K562 (cell line): ENCODE data around the gene HHEX. TPM values are rescaled to one million over a fixed set of nuclear protein-coding genes. Genes with fewer than 3 reads are reported as not detected.

ENCODE experiments used
- ATAC-seq: fragments of 200-7000 bp; cut with Tn5 transposase; 3 replicates; pipeline ENCODE4 v1.9.1; 2020; ENCODE audit warnings: moderate library complexity
- BruUV-seq: library from RNA; stranded (reverse); fragments of 400-500 nt; replicated peaks from 2 replicates; lab custom pipeline; 2021; lab: Mats Ljungman, UMichigan
- CTCF ChIA-PET: fragments of 300-600 bp; formaldehyde crosslinking; extraction: SDS; loops from one replicate; lab custom pipeline; 2021; ENCODE audit warnings: low intra/inter-chr PET ratio; lab: Yijun Ruan, JAX
- POLR2A ChIA-PET: fragments of 300-600, 350-650 bp; sonication (Branson Sonifier 250); formaldehyde crosslinking; extraction: SDS; loops from one replicate; lab custom pipeline; 2021; ENCODE audit warnings: antibody characterized with exemption, inconsistent platforms; lab: Yijun Ruan, JAX
- DNase-seq, 4 experiments: peaks; one replicate each; pipeline versions ENCODE4 v3.0.0 to v3.0.0-alpha.2; 2011 to 2018; ENCODE audit warnings: low spot score in 3 of 4, mixed read lengths in 3 of 4; ENCODE audit errors: extremely low read depth in 1 of 4
- FAIRE-seq: peaks from 2 replicates; lab custom pipeline; 2011; peaks lifted over from hg19 to GRCh38; lab: Jason Lieb, UNC
- H2AFZ ChIP-seq: 2 replicates; pipeline ENCODE4 v1.6.0; 2011; ENCODE audit warnings: low read depth, low read length, control low read depth, inconsistent platforms
- H3K27ac ChIP-seq: fragments of 200-600 bp; 3 replicates; pipeline ENCODE4 v1.8.0; 2011; ENCODE audit warnings: low read depth, mild to moderate bottlenecking, control low read depth, inconsistent platforms, low read length, moderate library complexity, mixed read lengths; ENCODE audit errors: extremely low read depth
- H3K27me3 ChIP-seq, 2 experiments: fragments of 300-600 bp in 1 of 2; 2 replicates in 1 of 2; 3 replicates in 1 of 2; pipeline versions ENCODE4 v1.6.0 to v1.8.0; 2011; ENCODE audit warnings: inconsistent platforms in 2 of 2, low read length in 2 of 2, mild to moderate bottlenecking in 1 of 2, mixed read lengths in 1 of 2, moderate library complexity in 1 of 2; ENCODE audit not compliant: control insufficient read depth in 2 of 2, insufficient read depth in 2 of 2
- H3K36me3 ChIP-seq: fragments of 300-600 bp; 3 replicates; pipeline ENCODE4 v1.8.0; 2011; ENCODE audit warnings: mild to moderate bottlenecking, low read length, inconsistent platforms; ENCODE audit not compliant: control insufficient read depth, insufficient read depth
- H3K4me1 ChIP-seq, 2 experiments: fragments of 200-600 bp in 1 of 2; replicated peaks in 1 of 2; 2 replicates in 1 of 2; 3 replicates in 1 of 2; pipeline versions ENCODE4 v1.5.1 to v1.8.0; 2011; ENCODE audit warnings: inconsistent platforms in 2 of 2, low read length in 2 of 2, mild to moderate bottlenecking in 1 of 2, mixed read lengths in 1 of 2, moderate library complexity in 1 of 2; ENCODE audit not compliant: control insufficient read depth in 2 of 2, insufficient read depth in 2 of 2
- H3K4me2 ChIP-seq: 2 replicates; pipeline ENCODE4 v1.6.1; 2011; ENCODE audit warnings: low read length, control low read depth, inconsistent platforms, mixed read lengths; ENCODE audit not compliant: insufficient read depth
- H3K4me3 ChIP-seq: fragments of 200-600 bp; sonication (generic), shearing (Covaris generic); 2 replicates; pipeline ENCODE4 v1.5.1; 2016; ENCODE audit warnings: control low read depth, inconsistent platforms
- H3K79me2 ChIP-seq: fragments of 200-600 bp; 3 replicates; pipeline ENCODE4 v1.8.0; 2011; ENCODE audit warnings: low read length, inconsistent platforms; ENCODE audit not compliant: control insufficient read depth, insufficient read depth
- H3K9ac ChIP-seq, 2 experiments: 2 replicates each; pipeline versions ENCODE4 v1.6.0 to v1.6.1; 2011; ENCODE audit warnings: low read depth in 2 of 2, low read length in 2 of 2, control low read depth in 1 of 2, inconsistent platforms in 1 of 2, mild to moderate bottlenecking in 1 of 2, mixed read lengths in 1 of 2; ENCODE audit not compliant: insufficient read depth in 1 of 2
- H3K9me1 ChIP-seq: one replicate; pipeline ENCODE4 v1.6.0; 2011; ENCODE audit warnings: inconsistent platforms, mild to moderate bottlenecking, low read length, moderate library complexity; ENCODE audit not compliant: control insufficient read depth, insufficient read depth
- H3K9me3 ChIP-seq: replicated peaks from 2 replicates; pipeline ENCODE4 v1.5.1; 2011; ENCODE audit warnings: low read depth, low read length, inconsistent platforms; ENCODE audit not compliant: control insufficient read depth, insufficient read depth
- H4K20me1 ChIP-seq: replicated peaks from 2 replicates; pipeline ENCODE4 v1.6.1; 2011; ENCODE audit warnings: low read length, inconsistent platforms, mixed read lengths; ENCODE audit not compliant: control insufficient read depth, insufficient read depth
- CBFA2T2 ChIP-seq: fragments of 450-650 bp; conservative IDR thresholded peaks from 2 replicates; pipeline ENCODE4 v1.6.1; 2017; ENCODE audit warnings: mild to moderate bottlenecking
- CCNT2 ChIP-seq: IDR thresholded peaks from 2 replicates; pipeline ENCODE4 v1.6.1; 2011; ENCODE audit warnings: borderline replicate concordance, low read depth, mild to moderate bottlenecking, moderate library complexity, mixed read lengths, low read length; ENCODE audit not compliant: insufficient read length; ENCODE audit errors: extremely low read depth
- COPS2 ChIP-seq: fragments of 450-650 bp; conservative IDR thresholded peaks from 2 replicates; pipeline ENCODE4 v1.6.1; 2016; ENCODE audit warnings: mild to moderate bottlenecking, moderate library complexity
- CTBP1 ChIP-seq: fragments of 450-650 bp; IDR thresholded peaks from 2 replicates; pipeline ENCODE4 v1.6.1; 2016; ENCODE audit warnings: borderline replicate concordance
- HMBOX1 ChIP-seq: sonication (generic); IDR thresholded peaks from 2 replicates; pipeline ENCODE4 v1.6.1; 2016
- LEF1 ChIP-seq: fragments of 450-650 bp; IDR thresholded peaks from 2 replicates; pipeline ENCODE4 v1.6.1; 2016; ENCODE audit warnings: mild to moderate bottlenecking
- PPARD ChIP-seq: fragments of 250-450 bp; sonication (Bioruptor Pico); IDR thresholded peaks from 2 replicates; pipeline ENCODE4 v1.8.0; 2022; ENCODE audit warnings: inconsistent platforms, mild to moderate bottlenecking, moderate library complexity
- RB1 ChIP-seq: fragments of 450-650 bp; IDR thresholded peaks from 2 replicates; pipeline ENCODE4 v1.6.1; 2017; ENCODE audit warnings: low read depth, mild to moderate bottlenecking
- RBM25 ChIP-seq: fragments of 200-400 bp; formaldehyde crosslinking; IDR thresholded peaks from 2 replicates; pipeline ENCODE4 v1.6.1; 2018; ENCODE audit warnings: low read length, low read depth, moderate library complexity; ENCODE audit not compliant: severe bottlenecking
- SRSF7 ChIP-seq: fragments of 200-400 bp; formaldehyde crosslinking; optimal IDR thresholded peaks from 2 replicates; pipeline ENCODE3; 2017; ENCODE audit warnings: mild to moderate bottlenecking, low read depth, low read length
- TAF15 ChIP-seq: fragments of 200-400 bp; formaldehyde crosslinking; IDR thresholded peaks from 2 replicates; pipeline ENCODE4 v1.6.1; 2017; ENCODE audit warnings: mild to moderate bottlenecking, low read depth, low read length, moderate library complexity
- ZNF717 ChIP-seq: fragments of 250-450 bp; sonication (Bioruptor Pico); IDR thresholded peaks from 2 replicates; pipeline ENCODE4 v1.5.0; 2021
- WGBS: fragments of 100-300 bp; shearing (Covaris generic); methylation state at CpG from one replicate; pipeline ENCODE4 v1.1.6; 2016; ENCODE audit warnings: low coverage, mixed read lengths; ENCODE audit not compliant: insufficient coverage; ENCODE audit errors: missing lambda C conversion rate; 5-methylcytosine and 5-hydroxymethylcytosine counted together
- in situ Hi-C: fragments of 300-500 bp; cut with MboI; formaldehyde crosslinking; loops from 4 replicates; pipeline ENCODE4 v1.15.0; 2018; ENCODE audit warnings: inconsistent platforms, mixed read lengths
- intact Hi-C: fragments of 100-400 bp; cut with micrococcal nuclease; formaldehyde crosslinking; loops from 2 replicates; pipeline ENCODE4 v1.14.2; 2022
- polyA plus RNA-seq, 8 experiments: library from polyadenylated mRNA; depleted of rRNA in 4 of 8; stranded (reverse) in 5 of 8; unstranded in 3 of 8; fragments of >200 nt; fragmentation: Nextera tagmentation in 2 of 8; fragmentation: Illumina TruSeq in 1 of 8; extraction: Ambion mirVana in 2 of 8; extraction: Trizol in 1 of 8; gene quantifications; 2 replicates each; pipeline versions ENCODE4 v1.2.1 to v1.2.3, GENCODE V29; 2011 to 2014; ENCODE audit warnings: inconsistent platforms in 1 of 8, missing spikeins in 1 of 8
- total RNA-seq, 7 experiments: library from RNA; depleted of rRNA in 6 of 7; stranded (reverse); fragments of >200 nt in 6 of 7; fragmentation: Illumina TruSeq in 2 of 7; extraction: Trizol in 2 of 7; gene quantifications; 2 replicates each; pipeline versions ENCODE4 v1.2.1 to v1.2.3, GENCODE V29; 2011 to 2021; ENCODE audit warnings: low replicate concordance in 1 of 7
- TF ChIP-seq, protein P1 (sequence below): fragments of 450-650 bp; formaldehyde crosslinking; IDR thresholded peaks from 2 replicates; pipeline ENCODE4 v1.4.0; 2020; ENCODE audit warnings: mild to moderate bottlenecking, moderate library complexity
- TF ChIP-seq, protein P2 (sequence below): fragments of 200-400 bp; formaldehyde crosslinking; IDR thresholded peaks from 2 replicates; pipeline ENCODE4 v1.6.1; 2017; ENCODE audit warnings: mild to moderate bottlenecking, low read depth, low read length, moderate library complexity

Gene HHEX
- total and polyA plus RNA-seq, 9 of the 15 experiments (the other 6 are each of a cell fraction or from before 2014, with no cell fraction given) = 37.2 to 133 (median 80.2) TPM

DNA sequence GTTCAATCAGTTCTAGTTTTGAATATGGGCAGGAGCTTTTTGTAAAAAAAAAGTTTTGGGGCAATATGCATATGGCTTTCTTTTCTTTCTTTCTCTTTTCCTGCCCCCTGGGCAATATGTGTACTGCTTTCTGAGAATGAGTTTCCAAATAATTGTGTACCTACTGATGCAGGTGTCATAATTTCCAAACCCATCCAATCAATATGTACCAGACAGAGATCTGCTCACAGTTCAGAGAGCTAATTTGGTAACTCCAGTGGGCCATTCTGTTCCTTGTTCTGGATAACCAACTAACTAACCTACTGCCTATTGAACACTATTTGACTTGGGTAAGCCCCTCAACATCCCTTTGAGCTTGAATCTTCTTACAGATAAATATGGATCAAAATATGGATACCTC, 32.6 kb downstream of the HHEX start:
- Histone ChIP-seq H3K4me2 (no peak overlapping the region), H3K27me3 (no peaks in the 10 kb centered on the region), H3K4me3 (no peak overlapping the region), H3K9me3 (no peaks in the 10 kb centered on the region), H2AFZ (no peak overlapping the region), H3K9ac (no peak overlapping the region), H3K4me1 (peaks cover 0 to 5% of the 10 kb centered on the region in 2 experiments; a peak in 2 of 5 replicates), H3K27ac (no peak overlapping the region), H3K9me1 (no peaks in the 10 kb centered on the region), H4K20me1 (no peaks in the 10 kb centered on the region), H3K79me2 (no peaks in the 10 kb centered on the region), H3K36me3 (no peaks in the 10 kb centered on the region)
- in situ Hi-C loops = no loop called here
- TF ChIP-seq HMBOX1 (peak; percentile 24; the same call in 1 of the 2 replicates), RB1 (no peak)
- intact Hi-C loops = no loop called here
- CTCF ChIA-PET = no interaction called here
- DNase-seq (no peak), ATAC-seq (no peak), FAIRE-seq (no peak)
- no TSS peak for BruUV-seq
- POLR2A ChIA-PET = no interaction called here

GRCh38 chr10:92727141-92727540, 37.4 kb downstream of the HHEX start:
- H3K27me3 ChIP-seq = no peaks in the 10 kb centered on the region
- no peaks in the 10 kb centered on the region for H3K36me3 ChIP-seq
- in situ Hi-C loops = no loop called here
- BruUV-seq = no TSS peak
- H3K9me1 ChIP-seq = no peaks in the 10 kb centered on the region
- no peak overlapping the region for H3K9ac ChIP-seq
- no peaks in the 10 kb centered on the region for H3K79me2 ChIP-seq
- ChIA-PET POLR2A (no interaction called here), CTCF (no interaction called here)
- H3K4me2 ChIP-seq = no peak overlapping the region
- no peaks in the 10 kb centered on the region; a peak in 2 of 5 replicates for H3K4me1 ChIP-seq
- no peaks in the 10 kb centered on the region for H4K20me1 ChIP-seq
- peak overlapping the region; percentile 62 for H2AFZ ChIP-seq
- H3K9me3 ChIP-seq = no peaks in the 10 kb centered on the region
- H3K27ac ChIP-seq = no peak overlapping the region
- peak; percentile 59 for FAIRE-seq
- DNase-seq = no peak
- no peak overlapping the region for H3K4me3 ChIP-seq
- 57% methylated on average over 6 of the region's 6 CpGs for WGBS
- intact Hi-C loops = no loop called here
- no peak; the same call in 2 of the 3 replicates for ATAC-seq
- TF ChIP-seq ZNF717 (CRISPR knock-in tag) (no peak), RBM25 (no peak), CTBP1 (no peak), TAF15 (no peak), COPS2 (no peak), PPARD (CRISPR knock-in tag) (no peak), CBFA2T2 (no peak), CCNT2 (no peak), SRSF7 (no peak), LEF1 (no peak)
- TF ChIP-seq, protein P1, sequence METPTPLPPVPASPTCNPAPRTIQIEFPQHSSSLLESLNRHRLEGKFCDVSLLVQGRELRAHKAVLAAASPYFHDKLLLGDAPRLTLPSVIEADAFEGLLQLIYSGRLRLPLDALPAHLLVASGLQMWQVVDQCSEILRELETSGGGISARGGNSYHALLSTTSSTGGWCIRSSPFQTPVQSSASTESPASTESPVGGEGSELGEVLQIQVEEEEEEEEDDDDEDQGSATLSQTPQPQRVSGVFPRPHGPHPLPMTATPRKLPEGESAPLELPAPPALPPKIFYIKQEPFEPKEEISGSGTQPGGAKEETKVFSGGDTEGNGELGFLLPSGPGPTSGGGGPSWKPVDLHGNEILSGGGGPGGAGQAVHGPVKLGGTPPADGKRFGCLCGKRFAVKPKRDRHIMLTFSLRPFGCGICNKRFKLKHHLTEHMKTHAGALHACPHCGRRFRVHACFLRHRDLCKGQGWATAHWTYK = no peak
- TF ChIP-seq, protein P2, sequence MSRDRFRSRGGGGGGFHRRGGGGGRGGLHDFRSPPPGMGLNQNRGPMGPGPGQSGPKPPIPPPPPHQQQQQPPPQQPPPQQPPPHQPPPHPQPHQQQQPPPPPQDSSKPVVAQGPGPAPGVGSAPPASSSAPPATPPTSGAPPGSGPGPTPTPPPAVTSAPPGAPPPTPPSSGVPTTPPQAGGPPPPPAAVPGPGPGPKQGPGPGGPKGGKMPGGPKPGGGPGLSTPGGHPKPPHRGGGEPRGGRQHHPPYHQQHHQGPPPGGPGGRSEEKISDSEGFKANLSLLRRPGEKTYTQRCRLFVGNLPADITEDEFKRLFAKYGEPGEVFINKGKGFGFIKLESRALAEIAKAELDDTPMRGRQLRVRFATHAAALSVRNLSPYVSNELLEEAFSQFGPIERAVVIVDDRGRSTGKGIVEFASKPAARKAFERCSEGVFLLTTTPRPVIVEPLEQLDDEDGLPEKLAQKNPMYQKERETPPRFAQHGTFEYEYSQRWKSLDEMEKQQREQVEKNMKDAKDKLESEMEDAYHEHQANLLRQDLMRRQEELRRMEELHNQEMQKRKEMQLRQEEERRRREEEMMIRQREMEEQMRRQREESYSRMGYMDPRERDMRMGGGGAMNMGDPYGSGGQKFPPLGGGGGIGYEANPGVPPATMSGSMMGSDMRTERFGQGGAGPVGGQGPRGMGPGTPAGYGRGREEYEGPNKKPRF = no peak
